ENCODE results near the gene FASTKD3. TPM values are rescaled to one million over a fixed set of nuclear protein-coding genes. Genes with fewer than 3 reads are reported as not detected.

FASTKD3 gene
- total and polyA plus RNA-seq, 2 donors: 14.4 to 26.7 TPM

Other genes with a start within 250 kb of the FASTKD3 start
- 0.76 TPM for gene CFAP90, start 17.9 kb downstream of the FASTKD3 start, total RNA-seq
- gene CFAP90, start 17.9 kb downstream of the FASTKD3 start, polyA plus RNA-seq: 1.2 TPM
- gene MTRR, start 117 bp upstream of the FASTKD3 start, total RNA-seq: 26.8 TPM
- 30.0 TPM for gene MTRR, start 117 bp upstream of the FASTKD3 start, polyA plus RNA-seq